ENCODE measurements around the gene ATP8B4. TPM values are rescaled to one million over a fixed set of nuclear protein-coding genes. Genes with fewer than 3 reads are reported as not detected.

Gene ATP8B4
- polyA plus RNA-seq, 4 donors: 2.9 to 3.5 (median 3.1) TPM

DNA sequence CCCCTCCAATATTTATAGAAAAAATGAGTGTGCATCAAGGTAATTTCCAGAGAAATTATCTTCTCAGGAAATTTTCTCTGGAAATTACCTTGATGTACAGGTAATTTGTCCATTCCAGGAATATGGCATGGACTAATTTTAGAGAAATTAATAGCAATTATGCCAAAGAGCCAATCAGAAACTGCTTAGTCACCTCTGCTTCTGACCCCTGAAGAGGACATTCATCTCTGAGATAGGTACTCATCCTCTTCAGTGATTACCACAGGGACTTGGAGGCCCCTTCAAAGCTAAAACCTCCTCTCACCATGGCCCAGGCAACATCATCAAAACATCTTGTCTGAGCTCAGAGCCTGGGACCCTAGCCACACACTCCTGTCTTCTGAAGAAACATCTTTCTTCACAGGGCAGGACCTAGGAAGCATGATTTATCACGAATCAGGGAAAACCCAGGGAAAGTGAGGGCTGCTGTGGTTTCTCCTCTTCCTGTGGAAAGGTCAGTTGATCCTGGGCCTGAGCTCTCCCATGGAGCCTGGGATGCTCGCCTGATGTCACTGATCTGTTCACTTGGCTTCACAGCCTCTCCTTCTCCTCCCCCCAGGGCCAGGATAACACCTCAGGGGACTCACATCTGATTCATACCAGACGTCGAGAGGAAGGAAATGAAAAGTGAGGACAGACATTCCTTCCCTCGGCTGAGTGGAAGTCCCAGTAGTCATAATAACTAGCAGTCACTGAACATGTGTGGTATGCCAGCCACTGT, 287.6 kb downstream of the ATP8B4 start:
- no peak for DNase-seq (ENCODE audit: low read depth in 4 of 4, low spot score in 2 of 4)

DNA sequence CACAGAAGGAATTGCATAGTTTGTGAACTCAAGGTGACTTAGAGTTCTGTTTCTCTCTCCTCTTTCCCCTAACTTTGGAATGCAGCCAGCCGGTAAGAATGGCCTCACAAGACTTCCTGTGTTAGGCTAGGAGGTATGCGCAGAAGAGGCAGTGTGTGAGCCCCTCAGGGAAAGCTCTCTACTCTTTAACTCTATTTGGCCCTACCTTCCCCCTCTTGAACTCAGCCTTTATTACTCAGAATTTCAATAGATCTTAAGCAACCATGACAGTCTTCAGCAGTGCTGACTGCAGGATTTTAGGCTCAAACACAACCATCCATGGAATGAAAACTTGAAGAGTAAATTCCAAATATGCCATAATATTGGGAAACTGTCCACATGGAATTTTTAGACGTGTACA, 288.6 kb downstream of the ATP8B4 start:
- no peak for DNase-seq (ENCODE audit: low read depth in 4 of 4, low spot score in 2 of 4)

DNA sequence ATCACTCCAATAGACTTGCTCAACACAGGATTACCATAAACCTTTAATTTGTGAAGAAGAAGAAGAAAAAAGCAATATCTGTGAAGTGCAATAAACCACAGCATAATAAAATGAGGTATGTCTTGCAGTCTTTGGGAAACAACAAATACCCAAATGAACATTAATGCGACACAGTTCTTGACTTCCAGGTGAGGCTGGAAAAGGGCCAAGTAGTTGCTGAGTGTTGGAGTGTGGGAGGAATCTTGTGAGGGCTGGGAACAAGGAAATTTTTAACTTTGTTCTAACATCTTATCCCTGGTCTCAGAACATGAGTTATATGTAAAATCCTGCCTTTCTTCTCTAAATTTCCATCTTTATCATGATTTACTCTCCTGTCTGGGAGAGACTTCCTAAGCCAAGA, 291.7 kb downstream of the ATP8B4 start:
- no peak for DNase-seq (ENCODE audit: low read depth in 4 of 4, low spot score in 2 of 4)

DNA sequence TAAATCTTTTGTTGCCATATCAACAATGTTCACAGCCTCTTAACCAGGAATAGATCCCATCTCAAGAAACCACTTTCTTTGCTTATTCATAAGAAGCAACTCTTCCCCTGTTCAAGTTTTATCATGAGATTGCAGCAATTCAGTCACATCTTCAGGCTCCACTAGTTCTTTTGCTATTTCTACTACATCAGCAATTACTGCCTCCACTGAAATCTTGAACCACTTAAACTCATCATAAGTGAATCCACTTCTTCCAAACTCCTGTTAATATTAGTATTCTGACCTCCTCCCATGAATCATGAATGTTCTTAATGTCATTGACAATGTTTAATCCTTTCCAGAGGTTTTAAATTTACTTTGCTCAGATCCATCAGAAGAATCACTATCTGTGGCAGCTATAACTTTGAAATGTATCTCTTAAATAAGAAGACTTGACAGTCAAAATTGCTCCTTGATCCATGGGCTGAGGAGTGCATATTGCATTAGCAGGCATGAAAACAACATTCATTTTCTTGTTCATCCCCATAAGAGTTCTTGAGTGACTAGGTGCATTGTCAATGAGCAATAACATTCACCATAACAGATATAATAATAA, 292.3 kb downstream of the ATP8B4 start:
- no peak for DNase-seq (ENCODE audit: low read depth in 4 of 4, low spot score in 2 of 4)

DNA sequence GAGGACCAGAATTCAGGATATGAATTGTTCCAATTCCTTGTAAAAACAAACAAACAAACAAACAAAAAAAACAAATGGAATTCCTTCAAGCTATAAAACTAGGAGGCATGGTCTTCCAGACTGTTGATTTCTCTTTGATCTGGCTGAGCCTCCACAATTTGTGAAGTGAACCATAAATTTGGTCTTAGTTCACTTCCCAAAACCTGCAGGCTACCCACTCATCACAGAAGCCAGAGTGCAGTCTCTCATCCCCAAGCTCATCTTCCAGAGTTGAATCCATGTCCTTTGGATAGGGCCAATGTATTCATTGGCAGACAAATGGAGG, 294.3 kb downstream of the ATP8B4 start:
- no peak for DNase-seq (ENCODE audit: low read depth in 4 of 4, low spot score in 2 of 4)

DNA sequence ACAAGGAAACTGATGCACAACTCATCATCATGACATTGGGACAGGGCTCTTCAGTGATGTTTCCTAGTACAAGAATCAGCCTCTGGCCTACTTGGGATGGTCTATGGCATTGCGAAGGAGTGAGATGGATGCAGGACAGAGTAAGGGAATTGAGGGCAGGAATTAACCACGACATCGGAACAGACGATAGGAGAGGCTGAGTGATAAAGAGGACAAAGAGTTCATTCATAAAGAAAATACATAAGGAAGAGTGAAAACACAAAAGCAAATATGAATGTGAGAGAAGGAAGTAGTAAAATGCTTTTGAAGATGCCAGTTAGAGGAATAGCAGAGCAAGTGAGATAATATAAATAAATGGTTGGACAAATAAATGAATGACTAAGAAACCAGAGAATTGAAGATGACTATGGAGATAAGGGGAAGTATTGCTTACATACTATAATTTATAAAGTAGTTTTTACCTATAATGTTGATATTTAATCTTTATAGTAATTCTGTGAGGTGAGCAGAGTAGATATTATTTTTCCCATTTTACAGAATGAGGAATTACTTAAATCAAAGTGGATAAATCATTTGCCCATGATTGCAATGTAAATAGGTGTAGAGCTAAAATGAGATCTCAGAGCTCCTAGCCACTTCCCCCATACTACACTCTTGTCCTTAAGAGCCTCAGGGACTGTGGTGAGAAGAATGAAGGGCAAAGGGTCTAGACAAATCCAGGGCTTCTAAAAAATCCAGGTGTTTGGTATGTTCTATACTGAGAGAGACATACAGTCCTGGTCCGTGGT, 294.9 kb downstream of the ATP8B4 start:
- DNase-seq (ENCODE audit: low read depth in 4 of 4, low spot score in 2 of 4): no peak

DNA sequence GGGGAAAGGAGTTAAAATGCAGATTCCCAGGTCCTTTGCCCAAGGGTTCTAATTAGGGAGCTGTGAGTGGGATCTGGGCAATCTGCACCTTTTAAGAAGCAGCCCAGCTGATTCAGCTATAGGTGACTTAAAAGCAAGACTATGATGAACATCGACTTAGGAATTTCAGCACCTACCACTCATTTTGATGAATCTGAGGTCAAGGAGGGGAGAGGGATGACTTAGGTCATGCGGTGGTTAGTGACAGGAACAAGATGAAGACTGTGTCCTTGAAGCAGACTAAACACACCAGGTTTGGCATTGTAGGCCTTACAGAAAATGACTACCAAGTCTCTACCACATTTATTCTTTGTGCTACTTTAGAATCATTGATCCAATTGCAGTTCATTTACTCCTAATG, 301.9 kb downstream of the ATP8B4 start:
- DNase-seq (ENCODE audit: low read depth in 4 of 4, low spot score in 2 of 4): no peak

DNA sequence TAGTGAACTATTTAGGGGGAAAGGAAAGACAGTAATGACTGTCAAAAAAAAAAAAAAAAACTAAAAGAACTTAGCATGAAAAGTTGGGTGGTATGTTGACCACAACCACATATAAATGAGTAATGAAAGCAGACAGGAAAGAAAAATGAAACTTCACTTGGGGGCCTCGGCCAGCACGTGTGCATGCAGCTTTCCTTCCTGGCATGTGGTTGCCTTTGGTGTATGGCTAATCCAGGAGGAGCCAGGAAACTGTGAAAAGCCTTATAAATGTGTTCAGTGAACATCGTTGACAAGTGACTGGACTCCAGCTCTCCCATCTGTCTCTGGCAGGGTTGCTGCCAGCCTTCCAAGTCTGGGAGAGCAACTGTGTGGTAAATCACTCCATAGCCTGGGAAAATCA, 303.1 kb downstream of the ATP8B4 start:
- DNase-seq (ENCODE audit: low read depth in 4 of 4, low spot score in 2 of 4): no peak

DNA sequence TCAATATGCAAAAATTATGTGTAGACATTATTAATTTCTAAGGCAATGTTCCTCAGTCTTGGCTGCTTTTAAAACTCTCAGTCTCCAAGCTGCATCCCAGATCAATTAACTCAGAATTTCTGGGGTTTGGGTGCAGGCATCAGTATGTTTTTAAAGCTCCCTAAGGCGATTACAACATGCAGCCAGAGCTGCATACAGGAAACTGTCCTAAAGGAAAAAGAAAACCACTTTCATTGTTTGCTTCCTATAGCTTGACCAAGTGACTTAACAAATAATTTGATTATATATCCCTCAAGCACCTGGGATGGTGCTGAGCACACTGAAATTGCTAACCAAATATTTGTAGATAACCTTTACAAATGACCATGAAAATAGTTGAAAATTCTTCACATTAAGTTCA, 303.5 kb downstream of the ATP8B4 start:
- DNase-seq (ENCODE audit: low read depth in 4 of 4, low spot score in 2 of 4): no peak

DNA sequence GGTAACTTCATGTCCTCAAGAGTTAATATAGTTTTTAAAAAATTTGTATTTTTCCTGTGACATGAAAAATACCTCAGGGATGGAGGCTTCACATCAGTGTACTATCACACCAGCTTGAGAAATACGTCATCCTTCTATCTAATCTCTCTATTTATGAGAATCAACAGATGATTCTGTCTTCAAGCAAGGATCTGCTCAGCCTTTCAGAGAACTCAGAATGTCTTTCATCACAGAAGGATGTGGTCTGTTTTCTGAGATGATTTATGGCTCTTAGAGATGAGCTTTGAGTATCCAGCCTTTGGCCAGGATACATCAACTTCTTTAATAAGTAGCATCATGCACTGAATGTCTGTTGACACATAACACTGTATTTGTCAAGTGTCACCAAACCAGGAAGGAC, 304.3 kb downstream of the ATP8B4 start:
- no peak for DNase-seq (ENCODE audit: low read depth in 4 of 4, low spot score in 2 of 4)

DNA sequence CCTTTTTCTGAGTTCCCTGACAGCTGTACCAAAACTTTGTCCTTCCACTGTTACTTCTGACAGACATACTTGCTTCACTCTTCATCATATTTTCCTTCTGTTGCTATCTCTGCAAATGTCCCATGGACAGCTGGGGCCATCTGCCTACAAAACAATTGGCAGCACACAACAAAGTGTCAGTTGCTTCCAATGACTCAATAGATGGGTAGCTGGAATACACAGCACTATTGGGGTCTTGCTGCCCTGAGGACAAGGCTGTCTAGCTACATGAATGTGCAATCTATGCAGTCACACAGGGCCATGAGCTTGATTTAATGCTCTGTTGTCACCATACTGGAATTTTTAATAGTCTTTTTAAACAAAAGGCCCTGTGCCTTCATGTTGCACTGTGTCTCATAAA, 305.4 kb downstream of the ATP8B4 start:
- DNase-seq (ENCODE audit: low read depth in 4 of 4, low spot score in 2 of 4): no peak

DNA sequence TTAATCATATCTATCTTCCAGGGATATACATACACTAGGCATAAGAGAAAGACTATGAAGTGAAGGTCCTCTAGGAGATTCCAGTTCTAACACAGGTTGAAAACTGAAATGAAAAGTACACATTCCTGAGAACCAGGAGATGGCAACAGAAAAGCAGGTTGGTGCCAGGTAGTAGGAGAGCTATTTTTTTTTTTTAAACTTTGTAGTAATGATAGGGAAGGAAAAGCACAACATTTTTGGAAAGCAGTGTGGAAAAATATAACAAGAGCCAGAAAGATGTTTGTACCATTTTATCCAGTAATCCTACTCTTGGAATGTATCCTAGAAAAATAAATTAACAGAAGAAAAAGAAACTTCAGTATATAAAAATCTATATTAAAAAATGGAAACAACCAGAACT, 308.3 kb downstream of the ATP8B4 start:
- no peak for DNase-seq (ENCODE audit: low read depth in 4 of 4, low spot score in 2 of 4)

DNA sequence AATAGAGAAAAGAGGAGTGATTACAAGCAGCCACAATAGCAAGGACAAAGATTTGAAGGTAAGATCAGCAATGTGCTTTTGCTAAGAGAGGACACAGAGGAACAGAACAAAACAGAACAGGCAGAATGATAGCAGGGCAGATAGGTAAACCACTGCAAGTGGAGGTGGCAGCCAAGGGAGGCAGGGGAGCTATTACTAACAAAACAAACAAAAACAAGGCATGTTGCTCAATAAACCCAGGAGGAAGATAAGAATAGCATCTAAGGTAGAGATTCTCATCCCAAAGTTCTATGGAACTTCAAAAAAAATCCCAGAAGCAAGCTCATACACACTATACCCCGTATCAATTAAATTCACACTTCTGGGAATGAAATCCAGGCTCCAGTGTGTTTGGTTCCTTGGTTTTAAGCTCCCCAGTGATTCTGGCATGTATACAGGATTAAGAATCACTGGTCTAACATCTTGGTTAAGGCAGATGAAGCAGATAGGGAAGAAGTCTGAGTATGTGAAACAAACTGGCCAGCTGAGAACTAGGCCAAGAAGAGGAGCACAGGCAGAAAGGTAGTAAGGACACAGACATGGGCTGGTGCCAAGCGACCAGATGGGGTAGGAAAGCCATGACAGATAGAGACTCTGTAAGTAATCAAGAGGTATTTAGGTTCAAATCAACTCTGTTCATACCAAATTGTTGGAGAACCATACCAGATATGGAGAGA, 309.0 kb downstream of the ATP8B4 start:
- DNase-seq (ENCODE audit: low read depth in 4 of 4, low spot score in 2 of 4): no peak

DNA sequence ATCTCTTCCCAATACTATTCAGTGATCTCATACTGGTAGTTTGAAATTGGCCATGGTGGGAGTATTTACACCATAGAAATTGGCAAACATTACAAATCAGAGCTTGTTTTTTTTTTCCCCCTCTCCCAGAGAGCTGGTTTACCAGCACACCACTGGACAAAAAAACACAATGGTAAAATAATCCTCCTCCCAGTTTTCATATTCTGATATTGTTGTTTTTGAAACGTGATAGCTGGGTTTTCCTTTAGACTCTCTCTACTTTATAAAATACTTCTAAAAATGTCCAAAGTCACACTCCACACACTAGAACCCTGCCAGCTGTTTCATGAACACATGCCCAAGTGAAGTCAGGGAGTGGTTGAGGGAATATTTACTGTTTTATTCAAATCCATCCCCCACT, 310.7 kb downstream of the ATP8B4 start:
- no peak for DNase-seq (ENCODE audit: low read depth in 4 of 4, low spot score in 2 of 4)

Other genes with a start within 250 kb of the ATP8B4 start
- gene SLC27A2, start 63.0 kb upstream of the ATP8B4 start, polyA plus RNA-seq (ENCODE audit: insufficient read length in 4 of 4): 10 to 100 TPM; 38.5 to 66.1 (median 48.0) TPM
- gene HDC, start 146.5 kb upstream of the ATP8B4 start, polyA plus RNA-seq (ENCODE audit: insufficient read length in 4 of 4): under 1 TPM; 0.33 to 0.96 (median 0.37) TPM
- 10 to 100 TPM; 29.0 to 32.0 (median 30.5) TPM for gene GABPB1, start 236.0 kb upstream of the ATP8B4 start, polyA plus RNA-seq (ENCODE audit: insufficient read length in 4 of 4)

All from left renal cortex interstitium (tissue), 4 donors.